NB4 (cell line): Measurements from ENCODE around the gene RABEP1.

Experiments
- DNase-seq: peaks from one replicate; pipeline ENCODE4 v3.0.0; 2010; ENCODE audit warnings: low read depth
- H3K4me3 ChIP-seq: one replicate; pipeline ENCODE4 v1.5.1; 2011; ENCODE audit warnings: mild to moderate bottlenecking, low read depth, low read length, moderate library complexity
- MYC ChIP-seq: IDR thresholded peaks from 2 replicates; pipeline ENCODE4 v1.6.1; 2011; ENCODE audit warnings: low read depth, low read length
- POLR2A ChIP-seq: IDR thresholded peaks from 2 replicates; pipeline ENCODE4 v1.6.1; 2011; ENCODE audit warnings: mild to moderate bottlenecking; ENCODE audit not compliant: insufficient read length; ENCODE audit errors: extremely low read depth
- TF ChIP-seq, protein P1 (sequence below): IDR thresholded peaks from one replicate; pipeline ENCODE4 v1.5.1; 2012; ENCODE audit warnings: low read depth, low read length
- TF ChIP-seq, protein P2 (sequence below): IDR thresholded peaks from 2 replicates; pipeline ENCODE4 v1.6.1; 2011; ENCODE audit warnings: low read depth, low read length

The RABEP1 gene

DNA sequence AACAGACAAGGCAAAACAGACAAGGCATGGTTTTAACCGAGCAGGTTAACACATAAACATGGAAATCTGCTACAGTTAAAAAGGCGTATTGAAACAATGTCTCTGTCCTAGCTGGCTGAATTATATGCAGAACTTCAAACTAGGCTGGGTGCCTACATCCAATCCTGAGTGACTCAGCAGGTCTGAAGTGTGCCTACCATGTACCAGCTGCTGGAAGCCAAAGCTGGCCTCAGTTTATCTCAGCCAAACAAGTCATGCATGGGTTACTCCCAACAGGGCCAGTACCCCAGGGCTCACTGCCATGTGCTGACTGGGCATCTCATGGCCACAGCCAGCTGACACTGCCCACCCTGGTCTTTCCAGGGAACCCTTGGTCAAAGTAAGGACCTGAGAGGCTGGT, 152.9 kb downstream of the RABEP1 start:
- TF ChIP-seq, protein P1, sequence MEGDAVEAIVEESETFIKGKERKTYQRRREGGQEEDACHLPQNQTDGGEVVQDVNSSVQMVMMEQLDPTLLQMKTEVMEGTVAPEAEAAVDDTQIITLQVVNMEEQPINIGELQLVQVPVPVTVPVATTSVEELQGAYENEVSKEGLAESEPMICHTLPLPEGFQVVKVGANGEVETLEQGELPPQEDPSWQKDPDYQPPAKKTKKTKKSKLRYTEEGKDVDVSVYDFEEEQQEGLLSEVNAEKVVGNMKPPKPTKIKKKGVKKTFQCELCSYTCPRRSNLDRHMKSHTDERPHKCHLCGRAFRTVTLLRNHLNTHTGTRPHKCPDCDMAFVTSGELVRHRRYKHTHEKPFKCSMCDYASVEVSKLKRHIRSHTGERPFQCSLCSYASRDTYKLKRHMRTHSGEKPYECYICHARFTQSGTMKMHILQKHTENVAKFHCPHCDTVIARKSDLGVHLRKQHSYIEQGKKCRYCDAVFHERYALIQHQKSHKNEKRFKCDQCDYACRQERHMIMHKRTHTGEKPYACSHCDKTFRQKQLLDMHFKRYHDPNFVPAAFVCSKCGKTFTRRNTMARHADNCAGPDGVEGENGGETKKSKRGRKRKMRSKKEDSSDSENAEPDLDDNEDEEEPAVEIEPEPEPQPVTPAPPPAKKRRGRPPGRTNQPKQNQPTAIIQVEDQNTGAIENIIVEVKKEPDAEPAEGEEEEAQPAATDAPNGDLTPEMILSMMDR = no peak
- TF ChIP-seq MYC (no peak), POLR2A (no peak)
- TF ChIP-seq, protein P2, sequence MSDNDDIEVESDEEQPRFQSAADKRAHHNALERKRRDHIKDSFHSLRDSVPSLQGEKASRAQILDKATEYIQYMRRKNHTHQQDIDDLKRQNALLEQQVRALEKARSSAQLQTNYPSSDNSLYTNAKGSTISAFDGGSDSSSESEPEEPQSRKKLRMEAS = no peak
- no peak overlapping the region for H3K4me3 ChIP-seq
- DNase-seq = no peak
